Measurements from ENCODE around the gene PCYOX1L. TPM values are rescaled to one million over a fixed set of nuclear protein-coding genes. Genes with fewer than 3 reads are reported as not detected.
A peak's percentile ranks its signal among the peaks of the same experiment; 100 is the strongest.

PCYOX1L gene
- total and polyA plus RNA-seq, 9 of the 15 experiments (the other 6 are each of a cell fraction or from before 2014, with no cell fraction given) = 2.3 to 17.9 (median 6.0) TPM

- peaks cover 5% of the 10 kb centered on the region in 2 experiments for H3K27me3 ChIP-seq (ENCODE audit: control insufficient read depth in 2 of 2, insufficient read depth in 2 of 2, low read length in 2 of 2)
- in situ Hi-C loops (cut with MboI) = no loop called here
- TF ChIP-seq DIDO1 (tag; IDR thresholded peaks at IDR 0.05; ENCODE audit: low read depth) = no peak
- no peak for TF ChIP-seq FOXP4 (CRISPR knock-in tag; IDR thresholded peaks at IDR 0.05; ENCODE audit: borderline replicate concordance)
- TF ChIP-seq TEAD4 (IDR thresholded peaks at IDR 0.05; ENCODE audit: low read length) = 0 out of 2 replicates have a peak, but pooled peaks have one; percentile 39
- no peak for TF ChIP-seq TEAD4 (CRISPR knock-in tag; IDR thresholded peaks at IDR 0.05; ENCODE audit: borderline replicate concordance)
- TF ChIP-seq KAT8 (IDR thresholded peaks at IDR 0.05; ENCODE audit: low read depth) = no peak
- no peak for TF ChIP-seq ARID4B (CRISPR knock-in tag; IDR thresholded peaks at IDR 0.05)
- no peak for TF ChIP-seq ETV5 (CRISPR knock-in tag; IDR thresholded peaks at IDR 0.05; ENCODE audit: low read depth)
- no peak for TF ChIP-seq SMARCE1 (IDR thresholded peaks at IDR 0.05)
- TF ChIP-seq TEAD1 (CRISPR knock-in tag; IDR thresholded peaks at IDR 0.05) = 0 out of 4 replicates have a peak, but pooled peaks of 1 of the 2 experiments have one; percentile 30
- no peak for TF ChIP-seq NR4A1 (CRISPR knock-in tag; IDR thresholded peaks at IDR 0.05)
- TF ChIP-seq NR4A1 (tag; IDR thresholded peaks at IDR 0.05) = 0 out of 2 replicates have a peak, but pooled peaks have one; percentile 31
- no peak for TF ChIP-seq MED1 (CRISPR knock-in tag; IDR thresholded peaks at IDR 0.05; ENCODE audit: borderline replicate concordance)
- TF ChIP-seq MYC (IDR thresholded peaks at IDR 0.05; ENCODE audit: low read depth, low read length) = 0 out of 2 replicates have a peak, but pooled peaks have one; percentile 10
- TF ChIP-seq MYC (CRISPR knock-in tag; IDR thresholded peaks at IDR 0.05; ENCODE audit: borderline replicate concordance, low read depth) = no peak
Observed at GRCh38 chr5:149317281-149318048, 40.4 kb upstream of the PCYOX1L start.

More at GRCh38 chr5:149317281-149318048, 40.4 kb upstream of the PCYOX1L start:
- DNase-seq (ENCODE audit: extremely low read depth in 1 of 4, low spot score in 3 of 4) (peak; percentile 61 to 73 (median 68)), FAIRE-seq (peak; percentile 95), ATAC-seq (peak; percentile 46)
- H3K4me2 ChIP-seq (ENCODE audit: insufficient read depth, low read length) = no peak overlapping the region; the same call in 1 of the 2 replicates
- H3K27ac ChIP-seq (ENCODE audit: extremely low read depth, low read depth, low read length) = no peak overlapping the region; the same call in 2 of the 3 replicates
- H3K4me1 ChIP-seq (replicated peaks in 1 of 2; ENCODE audit: control insufficient read depth in 2 of 2, insufficient read depth in 2 of 2, low read length in 2 of 2) = peaks cover 27 to 28% of the 10 kb centered on the region in 2 experiments
- peak overlapping the region; percentile 82 for H2AFZ ChIP-seq (ENCODE audit: low read depth, low read length)
- POLR2A ChIA-PET = interaction anchor here (0.7 to 1.3 kb wide), 5 partner anchors 11 to 246 kb away, joined by 3 to 4 read pairs (median 4); partner anchors contain the start of gene PCYOX1L
- CTCF ChIA-PET (ENCODE audit: low intra/inter-chr PET ratio) = interaction anchor here (0.6 to 3.3 kb wide), 6 partner anchors 51 to 674 kb away, joined by 3 to 36 read pairs (median 7); no protein-coding TSS in a partner anchor
- WGBS (ENCODE audit: insufficient coverage, low coverage, missing lambda C conversion rate) = 62% methylated on average over 14 of the region's 14 CpGs
- intact Hi-C loops (cut with micrococcal nuclease) = loop anchor here (1.0 to 2.0 kb wide), 5 partner anchors 50 to 247 kb away; no protein-coding TSS in a partner anchor
- no peaks in the 10 kb centered on the region for H3K9me1 ChIP-seq (ENCODE audit: control insufficient read depth, insufficient read depth, low read length)
- H4K20me1 ChIP-seq (replicated peaks; ENCODE audit: control insufficient read depth, insufficient read depth, low read length) = no peaks in the 10 kb centered on the region
- H3K79me2 ChIP-seq (ENCODE audit: control insufficient read depth, insufficient read depth, low read length) = no peaks in the 10 kb centered on the region
- H3K9me3 ChIP-seq (replicated peaks; ENCODE audit: control insufficient read depth, insufficient read depth, low read depth, low read length) = no peaks in the 10 kb centered on the region
- no TSS peak for BruUV-seq (replicated peaks)
- no peaks in the 10 kb centered on the region for H3K36me3 ChIP-seq (ENCODE audit: control insufficient read depth, insufficient read depth, low read length)
- H3K9ac ChIP-seq (ENCODE audit: insufficient read depth in 1 of 2, low read depth in 2 of 2, low read length in 2 of 2) = peak overlapping the region in 1 of 2 experiments; percentile 54; a peak in 1 of 4 replicates
- no peak overlapping the region for H3K4me3 ChIP-seq

All from K562 (cell line).